ENCODE results near the gene GNS.

DNA sequence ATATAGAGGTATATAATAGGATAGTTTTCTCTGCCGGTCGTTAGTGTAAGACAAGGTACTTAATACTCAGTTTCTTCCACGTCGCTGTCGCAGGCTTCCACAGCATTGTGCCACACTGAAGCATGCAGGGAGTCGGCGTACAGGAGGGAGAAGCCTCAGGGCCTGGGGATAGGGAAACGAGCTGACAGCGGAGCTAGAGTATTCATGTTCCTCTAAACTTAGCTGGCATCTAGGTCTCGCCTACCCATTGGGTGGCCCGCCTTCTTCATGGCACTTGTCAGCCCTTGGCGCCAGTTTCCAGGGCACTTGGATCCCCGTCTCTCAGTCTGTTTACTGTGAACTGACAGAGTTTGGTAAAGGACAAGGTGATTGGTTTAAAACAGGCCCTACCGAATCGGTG lies 73.6 kb downstream of the GNS start:
- TF ChIP-seq CTCF (IDR thresholded peaks at IDR 0.05 in 2 of 3, conservative IDR thresholded peaks at IDR 0.05 in 1 of 3; ENCODE audit: control insufficient read depth in 2 of 3, extremely low read depth in 1 of 3, insufficient read depth in 1 of 3, low read depth in 3 of 3, low read length in 3 of 3) (no peak), PBX3 (IDR thresholded peaks at IDR 0.05; ENCODE audit: insufficient replicate concordance, low read depth, low read length) (no peak), ATF3 (IDR thresholded peaks at IDR 0.05; ENCODE audit: borderline replicate concordance, extremely low read depth, low read depth, low read length) (no peak), RBBP5 (conservative IDR thresholded peaks at IDR 0.05) (no peak), POLR2A (IDR thresholded peaks at IDR 0.05; ENCODE audit: low read depth, low read length) (no peak), EZH2 (IDR thresholded peaks at IDR 0.05; ENCODE audit: borderline replicate concordance, control insufficient read depth, low read depth, low read length) (no peak), FOS (IDR thresholded peaks at IDR 0.05; ENCODE audit: borderline replicate concordance, extremely low read depth, insufficient read length) (no peak), USF2 (IDR thresholded peaks at IDR 0.05; ENCODE audit: borderline replicate concordance, low read depth, low read length) (no peak), MEF2A (IDR thresholded peaks at IDR 0.05; ENCODE audit: insufficient read depth, low read depth, low read length) (no peak), CBFB (IDR thresholded peaks at IDR 0.05; ENCODE audit: low read depth) (no peak), EP300 (IDR thresholded peaks at IDR 0.05; ENCODE audit: borderline replicate concordance in 1 of 2, control insufficient read depth in 1 of 2, low read depth in 2 of 2, low read length in 2 of 2) (no peak)
- TF ChIP-seq, protein P1, sequence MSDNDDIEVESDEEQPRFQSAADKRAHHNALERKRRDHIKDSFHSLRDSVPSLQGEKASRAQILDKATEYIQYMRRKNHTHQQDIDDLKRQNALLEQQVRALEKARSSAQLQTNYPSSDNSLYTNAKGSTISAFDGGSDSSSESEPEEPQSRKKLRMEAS (IDR thresholded peaks at IDR 0.05; ENCODE audit: low read depth, low read length), result no peak
- TF ChIP-seq, protein P2, sequence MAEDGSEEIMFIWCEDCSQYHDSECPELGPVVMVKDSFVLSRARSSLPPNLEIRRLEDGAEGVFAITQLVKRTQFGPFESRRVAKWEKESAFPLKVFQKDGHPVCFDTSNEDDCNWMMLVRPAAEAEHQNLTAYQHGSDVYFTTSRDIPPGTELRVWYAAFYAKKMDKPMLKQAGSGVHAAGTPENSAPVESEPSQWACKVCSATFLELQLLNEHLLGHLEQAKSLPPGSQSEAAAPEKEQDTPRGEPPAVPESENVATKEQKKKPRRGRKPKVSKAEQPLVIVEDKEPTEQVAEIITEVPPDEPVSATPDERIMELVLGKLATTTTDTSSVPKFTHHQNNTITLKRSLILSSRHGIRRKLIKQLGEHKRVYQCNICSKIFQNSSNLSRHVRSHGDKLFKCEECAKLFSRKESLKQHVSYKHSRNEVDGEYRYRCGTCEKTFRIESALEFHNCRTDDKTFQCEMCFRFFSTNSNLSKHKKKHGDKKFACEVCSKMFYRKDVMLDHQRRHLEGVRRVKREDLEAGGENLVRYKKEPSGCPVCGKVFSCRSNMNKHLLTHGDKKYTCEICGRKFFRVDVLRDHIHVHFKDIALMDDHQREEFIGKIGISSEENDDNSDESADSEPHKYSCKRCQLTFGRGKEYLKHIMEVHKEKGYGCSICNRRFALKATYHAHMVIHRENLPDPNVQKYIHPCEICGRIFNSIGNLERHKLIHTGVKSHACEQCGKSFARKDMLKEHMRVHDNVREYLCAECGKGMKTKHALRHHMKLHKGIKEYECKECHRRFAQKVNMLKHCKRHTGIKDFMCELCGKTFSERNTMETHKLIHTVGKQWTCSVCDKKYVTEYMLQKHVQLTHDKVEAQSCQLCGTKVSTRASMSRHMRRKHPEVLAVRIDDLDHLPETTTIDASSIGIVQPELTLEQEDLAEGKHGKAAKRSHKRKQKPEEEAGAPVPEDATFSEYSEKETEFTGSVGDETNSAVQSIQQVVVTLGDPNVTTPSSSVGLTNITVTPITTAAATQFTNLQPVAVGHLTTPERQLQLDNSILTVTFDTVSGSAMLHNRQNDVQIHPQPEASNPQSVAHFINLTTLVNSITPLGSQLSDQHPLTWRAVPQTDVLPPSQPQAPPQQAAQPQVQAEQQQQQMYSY (CRISPR knock-in tag; IDR thresholded peaks at IDR 0.05), result no peak
- TF ChIP-seq, protein P3, sequence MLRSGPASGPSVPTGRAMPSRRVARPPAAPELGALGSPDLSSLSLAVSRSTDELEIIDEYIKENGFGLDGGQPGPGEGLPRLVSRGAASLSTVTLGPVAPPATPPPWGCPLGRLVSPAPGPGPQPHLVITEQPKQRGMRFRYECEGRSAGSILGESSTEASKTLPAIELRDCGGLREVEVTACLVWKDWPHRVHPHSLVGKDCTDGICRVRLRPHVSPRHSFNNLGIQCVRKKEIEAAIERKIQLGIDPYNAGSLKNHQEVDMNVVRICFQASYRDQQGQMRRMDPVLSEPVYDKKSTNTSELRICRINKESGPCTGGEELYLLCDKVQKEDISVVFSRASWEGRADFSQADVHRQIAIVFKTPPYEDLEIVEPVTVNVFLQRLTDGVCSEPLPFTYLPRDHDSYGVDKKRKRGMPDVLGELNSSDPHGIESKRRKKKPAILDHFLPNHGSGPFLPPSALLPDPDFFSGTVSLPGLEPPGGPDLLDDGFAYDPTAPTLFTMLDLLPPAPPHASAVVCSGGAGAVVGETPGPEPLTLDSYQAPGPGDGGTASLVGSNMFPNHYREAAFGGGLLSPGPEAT (IDR thresholded peaks at IDR 0.05; ENCODE audit: low read depth), result no peak

Measured in GM12878 (cell line).